Bone marrow (tissue), 2 donors: ENCODE results near the gene KSR1.
A peak's percentile ranks its signal among the peaks of the same experiment; 100 is the strongest.

Experiments
- DNase-seq, 2 donors: peaks; one replicate each; lab custom pipeline; 2025; lab: John Stamatoyannopoulos, UW

Gene KSR1

DNA sequence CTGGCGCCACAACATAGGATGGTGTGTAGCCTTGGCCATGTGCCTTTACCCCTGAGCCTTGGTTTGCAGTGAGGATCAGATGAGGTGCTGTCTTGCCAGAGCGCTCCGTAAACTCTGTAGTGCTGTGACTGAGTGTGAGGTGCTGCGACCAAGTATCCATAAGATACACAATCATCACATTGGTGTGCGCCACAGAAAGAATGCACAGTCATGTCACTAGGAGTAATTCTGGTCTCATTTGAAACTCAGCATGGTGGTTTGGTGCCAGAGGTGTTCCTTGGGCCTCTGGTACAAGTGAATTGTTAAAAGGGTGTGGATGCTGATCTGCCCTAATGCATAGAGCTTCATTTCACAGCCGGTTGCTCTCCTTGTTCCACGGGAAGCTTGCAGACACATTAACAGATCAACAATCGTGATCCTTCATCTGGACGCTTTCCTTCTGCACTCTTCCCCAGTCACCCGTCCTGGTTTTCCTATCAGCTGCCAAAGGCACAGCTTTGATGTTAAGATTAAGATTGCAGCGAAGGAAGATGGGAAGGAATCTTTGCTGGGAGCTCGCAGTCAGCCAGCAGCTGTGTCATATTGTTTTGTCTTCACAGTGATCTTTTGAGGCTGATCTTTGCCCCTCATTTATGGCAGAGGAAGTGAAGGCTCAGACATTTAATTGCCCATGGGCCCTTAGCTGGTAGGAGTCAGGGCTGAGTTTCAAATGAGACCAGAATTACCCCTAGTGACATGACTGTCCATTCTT, 79.1 kb downstream of the KSR1 start:
- no peak for DNase-seq

DNA sequence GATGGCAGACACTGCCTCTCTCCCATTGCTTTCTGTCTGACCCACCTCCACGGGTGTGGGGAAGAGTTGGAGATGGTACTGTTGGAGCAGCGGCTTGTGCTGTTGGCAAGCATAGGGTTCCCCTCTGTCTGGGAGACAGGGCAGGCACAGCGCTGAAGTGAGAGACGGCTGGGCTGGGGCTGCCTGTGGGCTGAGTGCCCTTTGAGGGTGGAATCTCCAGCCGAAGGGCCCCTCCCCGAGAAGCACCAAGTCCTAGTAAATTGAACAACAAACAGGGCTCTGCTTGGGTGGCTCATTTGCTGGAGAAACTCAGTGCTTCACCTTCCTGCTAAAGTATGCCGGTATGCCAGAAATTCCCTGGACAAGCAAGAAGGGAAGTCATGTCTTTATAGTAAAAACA, 79.7 kb downstream of the KSR1 start:
- no peak for DNase-seq

DNA sequence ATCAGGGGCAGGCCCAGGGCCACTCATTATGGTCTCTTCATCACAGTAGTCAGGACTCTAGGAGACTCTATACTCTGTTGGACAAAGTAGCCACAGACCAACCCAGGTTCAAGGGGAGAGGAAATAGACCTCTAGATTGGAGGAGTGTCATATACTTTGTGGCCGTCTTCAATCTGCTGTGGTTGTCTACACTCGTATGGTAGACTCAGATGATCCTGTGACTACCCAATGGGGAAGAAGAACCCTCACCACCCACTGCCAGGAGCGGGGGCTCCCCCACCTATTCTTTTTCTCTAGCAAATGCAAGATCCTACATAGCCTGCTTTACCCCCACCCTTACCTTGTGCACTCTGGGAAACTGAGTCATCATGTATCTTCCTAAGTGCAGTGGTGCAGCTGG, 80.5 kb downstream of the KSR1 start:
- DNase-seq, result no peak

DNA sequence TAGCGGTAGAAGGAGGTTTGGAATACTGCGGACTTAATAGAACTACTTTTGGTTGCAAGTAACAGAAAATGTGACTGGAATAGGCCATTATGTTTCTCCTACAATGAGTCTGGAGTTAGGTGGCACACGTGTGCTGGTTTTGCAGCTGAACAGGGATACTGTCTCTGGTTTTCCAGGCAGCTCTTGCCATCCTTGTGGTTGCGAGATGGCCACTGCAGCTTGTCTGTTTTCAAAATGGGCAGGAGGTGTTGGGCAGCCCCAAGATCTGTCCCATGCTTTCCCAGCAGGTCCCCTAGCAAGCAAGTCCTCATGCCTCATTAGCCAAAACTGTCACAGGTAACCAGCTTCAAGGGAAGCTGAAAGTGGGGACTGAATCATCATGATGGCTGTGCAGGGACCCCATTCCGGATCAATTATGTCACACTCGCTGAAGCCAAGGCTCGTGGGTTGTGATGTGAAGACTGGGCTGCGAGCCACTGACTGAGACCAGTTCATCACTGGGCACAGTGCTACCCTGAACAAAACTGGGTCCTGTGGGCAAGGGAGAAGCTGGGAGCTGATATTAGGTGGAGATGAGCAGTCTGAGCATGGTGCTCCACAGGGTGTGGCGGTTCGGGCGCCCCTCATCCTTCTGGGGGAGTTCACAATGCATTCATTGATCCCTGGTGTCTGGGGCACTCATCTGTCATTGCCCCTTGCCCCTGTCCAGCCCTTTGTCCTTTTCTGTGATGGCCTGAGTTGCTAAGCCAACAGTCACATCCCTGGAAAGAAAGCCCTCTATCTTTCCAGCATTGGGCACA, 82.1 kb downstream of the KSR1 start:
- no peak for DNase-seq

DNA sequence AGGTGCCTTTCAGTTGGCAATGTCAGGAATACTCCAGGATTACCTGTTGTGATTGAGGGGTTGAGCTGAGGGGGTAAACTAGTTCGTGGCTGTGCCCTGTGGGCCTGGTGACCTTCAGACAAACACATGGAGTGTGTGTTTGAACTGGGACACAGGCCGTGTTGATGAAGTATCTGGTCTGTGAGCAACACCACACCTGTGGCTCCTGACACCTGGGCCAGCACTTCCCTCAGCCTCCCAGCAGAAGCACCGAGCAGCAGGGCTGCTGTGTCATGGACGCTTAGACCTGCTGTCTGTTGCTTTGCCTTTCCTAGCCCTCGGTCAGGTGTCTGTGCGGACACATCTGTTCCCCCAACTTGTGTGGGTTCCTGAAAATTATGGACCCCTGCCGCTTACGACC, 82.9 kb downstream of the KSR1 start:
- DNase-seq, result no peak

DNA sequence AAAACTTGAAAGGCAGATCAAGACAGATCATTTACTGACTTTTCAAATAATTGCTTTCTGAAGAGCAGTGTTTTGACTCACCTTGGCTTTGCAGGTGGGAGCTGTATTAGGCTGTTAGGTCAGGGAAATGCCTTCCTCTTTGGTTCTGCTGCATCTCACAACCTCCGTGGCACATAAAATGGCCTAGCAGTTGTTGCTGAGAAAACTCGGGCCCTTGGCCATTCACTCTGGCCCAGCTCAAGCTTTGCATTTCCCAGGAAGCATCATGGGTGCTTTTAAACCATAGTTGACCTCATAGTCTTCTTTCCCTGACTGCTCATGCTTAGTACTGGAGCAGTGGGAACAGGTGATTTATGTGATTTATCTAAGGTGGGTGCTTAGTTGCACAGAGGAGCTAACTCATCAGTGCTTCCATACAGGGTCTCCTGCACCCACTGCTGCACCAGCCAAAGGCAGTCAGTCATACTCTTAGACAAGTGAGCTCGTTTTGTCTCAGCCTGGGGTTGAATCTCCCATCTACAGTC, 83.6 kb downstream of the KSR1 start:
- DNase-seq, result no peak

DNA sequence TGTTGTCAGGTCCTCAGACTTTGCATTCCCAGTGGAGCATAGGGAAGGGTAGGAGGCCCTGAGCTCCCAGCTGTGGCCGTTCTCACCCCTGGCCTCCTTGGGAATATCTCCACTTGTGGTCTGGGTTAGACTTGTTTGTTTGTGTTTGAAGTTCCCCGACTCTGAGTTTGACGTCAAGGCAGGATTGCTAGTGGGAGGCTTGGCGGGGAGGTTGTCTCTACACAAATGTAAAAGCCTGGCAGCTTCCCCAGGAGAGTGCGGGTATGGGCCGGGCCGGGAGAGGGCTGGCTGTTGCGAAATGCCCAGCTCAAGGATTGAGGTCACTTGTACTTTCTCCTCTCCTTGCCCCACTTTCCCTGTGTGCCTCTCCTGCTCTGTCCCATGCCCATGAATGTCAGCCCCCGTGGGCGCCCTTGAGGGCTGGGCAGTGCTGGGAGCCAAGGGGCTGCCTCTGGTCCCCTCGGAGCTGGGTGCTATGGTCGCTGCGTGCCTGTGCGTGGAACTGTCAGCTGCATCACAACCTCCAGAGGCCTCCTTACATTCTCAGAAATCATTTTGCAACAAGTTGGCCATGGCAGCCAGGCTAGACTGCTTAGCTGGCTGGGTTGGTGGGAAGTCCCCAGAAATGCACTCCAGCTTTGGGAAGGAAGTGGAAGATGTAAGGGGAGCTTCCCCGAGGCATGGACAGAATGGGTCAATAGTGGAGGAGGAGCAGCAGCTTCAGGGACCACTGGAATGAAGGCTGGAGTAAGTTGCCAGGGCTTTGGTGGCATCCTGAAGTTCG, 84.3 kb downstream of the KSR1 start:
- peak in 1 of 2 donors; percentile 52 for DNase-seq

DNA sequence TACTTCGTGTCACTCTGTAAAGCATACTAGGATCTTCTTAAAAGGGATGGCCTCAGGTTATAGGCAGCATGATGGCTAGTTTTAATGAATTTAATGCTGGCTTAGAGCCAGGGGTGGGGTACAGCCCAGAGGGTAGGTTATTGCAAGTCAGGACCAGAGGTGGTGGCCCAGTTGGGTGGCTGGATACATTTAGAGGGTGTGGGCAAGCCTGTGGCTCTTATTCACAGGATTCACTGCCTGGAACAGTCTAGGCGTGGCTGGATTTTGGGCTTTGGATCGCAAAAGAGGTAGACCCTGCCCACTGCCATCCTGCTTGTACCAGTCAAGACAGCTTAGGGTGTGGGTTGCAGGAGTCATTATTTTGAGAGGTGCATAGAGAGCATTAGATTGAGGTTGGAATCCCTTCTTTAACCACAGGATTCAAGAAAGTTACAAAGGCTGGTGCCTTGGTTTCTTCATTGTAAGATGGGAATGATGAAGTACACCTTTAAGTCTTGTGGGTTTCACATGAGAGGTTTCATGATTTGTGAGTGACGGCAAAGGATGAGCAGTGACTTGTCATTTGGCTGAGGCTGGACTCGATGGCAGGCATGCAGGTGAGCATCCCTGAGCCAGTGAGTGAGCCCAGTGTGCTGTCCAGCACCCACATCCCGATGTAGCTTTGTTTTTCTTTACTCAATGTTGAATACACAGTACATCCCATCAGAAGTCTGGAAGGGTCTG, 85.2 kb downstream of the KSR1 start:
- no peak for DNase-seq

DNA sequence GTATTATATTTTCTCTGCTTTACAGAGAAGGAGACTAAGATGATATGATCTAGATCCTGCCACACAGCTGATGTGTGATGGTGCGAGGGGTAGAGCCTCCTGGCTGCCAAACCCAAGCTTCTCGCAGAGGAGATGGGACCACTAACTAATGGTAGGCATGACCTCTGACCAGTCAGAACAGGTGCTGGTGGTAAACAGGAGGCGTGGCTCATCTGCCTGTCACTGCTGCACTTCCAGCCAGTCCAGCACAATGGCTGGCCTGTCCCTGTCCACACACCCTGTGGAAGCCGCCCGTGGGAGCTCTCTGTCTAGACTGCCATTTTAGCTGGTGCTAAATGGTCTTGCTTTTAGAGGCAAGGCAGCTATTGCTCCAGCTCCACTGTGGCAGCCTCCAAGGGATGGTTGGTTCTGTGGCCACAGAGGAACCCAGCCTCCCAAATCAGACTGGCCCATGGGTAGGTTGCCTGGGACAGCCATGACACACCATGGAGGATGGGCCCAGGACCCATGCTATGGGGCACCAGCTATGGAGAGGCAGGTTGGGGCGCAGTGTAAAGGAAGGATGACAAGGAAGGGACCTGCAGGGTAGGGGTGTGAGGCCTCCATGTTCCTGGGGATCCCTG, 86.7 kb downstream of the KSR1 start:
- no peak for DNase-seq

DNA sequence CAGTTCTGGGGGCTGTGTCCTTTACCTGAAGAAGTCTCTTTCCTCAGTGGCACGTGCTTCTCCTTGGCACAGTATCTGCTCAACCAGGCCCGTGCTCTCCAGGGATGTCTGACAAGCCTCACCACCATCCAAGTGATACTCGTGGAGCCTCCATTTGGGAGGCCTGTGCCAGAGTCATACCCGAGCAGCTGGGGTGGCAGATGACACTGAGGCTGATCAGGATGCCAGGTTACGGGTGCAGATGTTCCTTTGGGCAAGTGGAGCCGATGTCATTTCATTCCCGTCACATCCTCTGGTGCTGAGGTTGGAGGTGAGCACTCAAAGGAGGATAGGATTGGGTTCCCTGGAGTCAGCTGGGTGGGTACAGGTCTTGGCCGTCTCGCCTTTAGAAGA, 87.2 kb downstream of the KSR1 start:
- DNase-seq, result no peak

DNA sequence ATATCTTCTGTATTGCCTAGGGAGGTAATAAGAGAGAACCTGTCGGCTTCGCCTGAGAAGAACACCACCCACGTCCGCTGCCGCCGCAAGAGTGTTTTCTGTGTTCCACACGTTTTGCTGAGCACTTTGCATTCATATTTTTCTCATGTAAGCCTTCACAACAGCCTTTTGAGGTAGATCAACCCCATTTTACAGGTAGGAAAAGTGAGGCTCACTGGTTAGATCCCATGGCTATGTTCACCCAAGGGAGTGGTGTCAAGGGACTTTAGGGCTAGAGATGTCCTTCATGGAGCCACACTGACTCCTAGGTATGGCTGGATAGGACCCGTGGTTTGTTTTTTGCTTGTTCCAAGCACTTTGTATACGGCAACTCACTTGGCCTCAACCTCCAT, 87.7 kb downstream of the KSR1 start:
- DNase-seq, result no peak

DNA sequence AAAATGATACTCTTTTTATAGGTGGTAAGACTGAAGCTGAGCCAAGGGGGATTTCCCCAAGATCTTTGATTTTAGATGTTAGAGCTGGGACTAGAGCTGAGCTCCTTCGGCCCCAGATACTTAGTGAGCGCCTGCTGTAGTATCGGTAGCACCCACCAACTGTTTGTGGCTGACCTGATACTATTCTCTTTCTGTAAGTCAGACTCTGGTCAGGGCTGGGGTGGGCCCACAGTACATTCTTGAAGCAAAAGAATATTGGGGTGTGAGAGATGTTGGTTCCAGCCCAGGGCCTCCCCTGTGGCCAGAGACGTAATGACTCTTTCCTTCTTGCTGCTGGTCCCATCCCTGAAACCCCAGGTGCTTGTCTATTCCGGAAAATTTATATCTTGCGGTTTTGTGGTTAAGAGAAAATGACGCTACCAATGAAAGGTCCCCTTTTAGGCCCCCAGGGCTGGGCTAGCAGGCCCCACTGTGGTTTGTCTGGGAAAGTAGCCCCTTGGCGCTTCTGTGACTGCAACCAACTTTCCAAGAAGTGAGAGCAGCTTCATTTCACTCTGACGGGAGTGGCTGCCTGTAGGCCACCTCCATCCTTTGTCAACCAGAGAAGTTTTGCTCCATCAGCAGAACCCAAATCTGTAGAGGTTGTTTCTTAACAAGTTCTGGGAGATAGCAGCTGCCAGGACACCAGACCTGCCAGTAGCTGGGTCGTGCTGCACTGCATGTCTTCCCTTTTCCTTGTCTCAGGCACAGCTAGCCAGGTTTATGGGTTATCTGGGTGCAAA, 88.3 kb downstream of the KSR1 start:
- DNase-seq, result peak in 1 of 2 donors; percentile 34

DNA sequence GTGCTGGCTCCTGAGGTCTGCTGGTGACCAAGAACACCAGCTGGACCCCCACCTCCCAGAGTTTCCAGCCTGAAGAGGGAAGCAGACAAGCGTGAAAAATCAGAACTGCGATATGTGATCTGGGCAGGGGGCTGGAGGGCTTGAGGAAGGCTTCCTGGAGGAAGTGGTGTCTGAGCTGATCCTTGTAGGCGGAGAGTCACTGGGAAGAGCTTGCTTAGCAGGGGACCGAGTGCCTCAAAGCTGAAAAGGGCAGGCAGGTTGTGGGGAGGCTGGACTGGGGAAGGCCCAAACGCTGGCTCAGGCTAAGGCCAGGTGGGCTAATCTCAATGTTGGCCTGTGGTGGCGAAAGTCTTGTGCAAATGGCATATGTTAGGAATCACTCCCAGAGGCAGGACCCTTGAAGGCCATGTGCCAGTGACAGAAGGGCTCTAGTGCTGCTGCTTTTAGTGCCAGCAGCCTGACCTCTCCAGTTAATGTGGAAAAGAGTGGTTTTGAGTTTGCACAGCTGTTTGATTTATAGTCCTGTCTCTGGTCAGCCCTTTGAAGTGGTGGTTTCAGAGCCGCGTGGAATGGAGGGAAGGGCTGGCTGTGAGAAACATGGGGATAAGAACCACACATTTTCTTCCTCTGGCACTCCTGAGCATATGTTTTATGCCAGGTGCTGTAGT, 89.4 kb downstream of the KSR1 start:
- DNase-seq, result no peak

DNA sequence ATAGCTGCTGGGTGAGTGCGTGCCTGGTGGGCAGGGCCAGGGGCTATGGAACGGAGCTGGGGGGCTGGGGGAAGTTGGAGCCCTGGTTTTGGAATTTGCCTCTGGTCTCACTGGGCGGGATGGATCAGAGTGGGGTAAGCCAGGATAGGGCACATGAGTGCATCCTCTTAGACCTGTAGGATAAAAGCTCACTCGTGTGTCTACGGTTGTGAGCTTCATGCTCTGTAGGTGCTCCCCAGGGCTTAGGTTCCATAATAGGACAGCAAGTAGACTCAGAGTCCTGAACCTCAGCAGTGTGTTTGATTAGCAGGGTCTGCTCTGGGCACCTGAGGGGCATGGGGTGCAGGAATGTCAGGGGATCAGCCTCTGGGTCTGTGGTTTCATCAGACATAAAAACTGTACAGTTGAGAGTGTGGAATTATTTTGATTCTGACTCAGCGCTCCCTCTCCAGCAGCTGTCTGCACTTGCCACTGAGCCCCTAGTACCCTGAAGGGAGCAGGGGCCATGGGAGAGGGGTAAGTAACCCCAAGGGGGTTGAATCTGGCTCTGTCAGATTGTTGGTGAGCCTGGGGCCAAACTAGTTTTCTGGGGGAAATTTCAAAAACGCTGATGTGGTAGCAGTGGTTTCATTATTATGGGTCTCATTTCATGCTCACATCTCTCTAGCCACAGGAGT, 90.5 kb downstream of the KSR1 start:
- no peak for DNase-seq

DNA sequence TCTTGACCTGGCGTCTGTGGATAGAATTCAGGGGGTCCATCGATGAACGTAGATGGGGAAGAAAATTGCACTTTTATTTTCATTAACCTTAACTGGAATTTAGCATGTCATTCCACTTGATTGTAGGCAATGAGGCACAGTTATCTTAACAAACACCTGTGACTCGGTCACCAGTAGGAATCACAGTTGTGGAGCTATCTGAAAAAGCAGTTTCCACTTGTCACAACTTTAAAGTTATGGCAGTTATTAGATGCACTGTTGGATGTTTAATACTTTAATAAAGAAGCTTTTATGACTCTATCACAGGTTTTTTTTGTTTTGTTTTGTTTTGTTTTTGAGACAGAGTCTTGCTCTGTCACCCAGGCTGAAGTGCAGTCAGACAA, 91.0 kb downstream of the KSR1 start:
- DNase-seq, result no peak

DNA sequence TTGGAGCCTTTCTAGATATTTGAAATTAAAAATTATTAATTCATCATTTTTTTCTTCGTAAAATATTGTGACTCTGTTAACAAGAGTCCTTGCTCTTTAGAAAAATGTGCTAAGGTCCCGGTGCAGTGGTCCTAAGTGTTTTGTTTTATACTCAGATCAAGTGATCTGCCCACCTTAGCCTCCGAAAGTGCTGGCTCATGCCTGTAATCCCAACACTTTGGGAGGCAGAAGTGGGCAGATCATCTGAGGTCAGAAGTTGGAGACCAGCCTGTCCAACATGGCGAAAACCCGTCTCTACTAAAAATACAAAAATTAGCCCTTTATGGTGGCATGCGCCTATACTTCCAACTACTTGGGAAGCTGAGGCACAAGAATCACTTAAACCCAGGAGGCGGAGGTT, 92.1 kb downstream of the KSR1 start:
- DNase-seq, result no peak

DNA sequence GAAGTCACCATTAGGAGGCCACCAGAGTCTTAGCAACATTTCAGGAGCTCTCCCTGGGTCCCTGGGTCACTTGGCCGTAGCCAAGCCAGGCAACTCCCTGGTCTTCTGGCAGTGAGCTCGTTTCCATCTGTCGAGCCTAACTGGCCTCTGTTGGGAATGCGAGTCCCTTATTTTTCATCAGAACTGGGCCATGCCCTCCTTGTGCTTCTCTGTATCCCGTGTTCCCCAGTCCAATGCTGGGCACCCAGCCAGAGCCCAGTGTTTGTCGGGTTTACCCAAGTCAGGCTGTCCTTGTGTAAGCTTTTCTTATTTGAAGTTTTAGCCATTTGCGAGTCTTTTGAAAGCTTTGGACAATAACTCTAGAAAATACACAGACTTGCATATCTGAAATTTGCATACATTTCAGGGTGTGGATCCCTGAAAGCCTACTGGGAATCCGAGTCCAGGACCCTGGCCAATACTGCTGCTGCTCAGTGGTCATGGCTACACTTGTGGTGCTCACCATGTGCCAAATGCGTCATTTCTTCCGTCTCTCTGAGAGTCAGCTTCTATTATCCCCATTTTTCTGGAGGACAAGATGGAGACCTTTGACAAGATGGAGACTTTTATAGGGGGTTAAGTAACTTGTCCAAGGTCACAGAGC, 93.1 kb downstream of the KSR1 start:
- no peak for DNase-seq

DNA sequence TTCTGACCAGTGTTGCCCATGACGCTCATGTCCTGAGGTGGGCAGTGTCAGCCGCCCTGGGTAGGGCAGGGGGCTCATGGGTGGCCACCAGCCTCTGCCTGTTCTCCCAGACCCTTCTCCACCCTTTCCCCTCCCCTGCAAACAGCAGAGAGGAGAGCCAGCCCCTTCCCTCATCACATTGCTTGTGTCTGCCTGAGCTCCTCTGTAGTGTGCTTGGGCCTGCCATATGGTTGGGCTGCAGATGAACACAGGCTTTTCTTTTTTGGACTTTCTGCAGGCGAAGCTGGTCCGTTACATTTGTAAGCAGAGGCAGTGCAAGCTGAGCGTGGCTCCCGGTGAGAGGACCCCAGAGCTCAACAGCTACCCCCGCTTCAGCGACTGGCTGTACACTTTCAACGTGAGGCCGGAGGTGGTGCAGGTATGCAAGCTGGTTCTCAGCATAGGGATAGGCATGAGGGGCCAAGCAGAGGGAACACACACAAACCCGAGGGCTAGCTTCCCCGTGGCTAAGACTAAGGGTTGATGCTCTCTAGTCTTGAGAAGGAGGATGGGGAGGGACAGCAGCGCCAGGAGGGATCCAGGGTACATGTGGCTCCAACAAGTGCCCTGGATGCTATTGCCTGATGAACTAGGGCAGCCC, 94.2 kb downstream of the KSR1 start:
- no peak for DNase-seq
